ENCODE results near the gene TEX38.
"Not testable (repeated sequence)": the region's sequence is repeated elsewhere in the genome, so short reads cannot be mapped to it uniquely, and the experiment has no call there.

The TEX38 gene

DNA sequence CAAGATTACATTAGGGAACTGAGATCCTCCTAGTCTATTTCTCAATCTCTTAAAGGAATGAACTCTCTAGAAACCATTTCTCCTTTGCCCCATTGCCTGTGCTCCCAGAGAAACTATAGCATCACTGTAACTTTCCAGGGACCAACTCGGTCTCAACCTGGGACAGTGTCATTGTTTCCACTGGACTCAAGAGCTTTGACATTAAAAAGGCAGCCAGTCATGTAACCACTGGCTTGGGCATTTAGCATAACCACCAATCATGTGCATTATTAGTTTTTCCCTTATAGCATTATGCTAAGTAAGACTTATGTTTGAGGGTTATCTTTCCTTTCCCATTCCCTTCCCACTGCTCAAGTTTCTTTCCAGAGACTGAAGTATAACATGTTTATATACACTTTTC lies 18.2 kb downstream of the TEX38 start:
- no peak for DNase-seq

DNA sequence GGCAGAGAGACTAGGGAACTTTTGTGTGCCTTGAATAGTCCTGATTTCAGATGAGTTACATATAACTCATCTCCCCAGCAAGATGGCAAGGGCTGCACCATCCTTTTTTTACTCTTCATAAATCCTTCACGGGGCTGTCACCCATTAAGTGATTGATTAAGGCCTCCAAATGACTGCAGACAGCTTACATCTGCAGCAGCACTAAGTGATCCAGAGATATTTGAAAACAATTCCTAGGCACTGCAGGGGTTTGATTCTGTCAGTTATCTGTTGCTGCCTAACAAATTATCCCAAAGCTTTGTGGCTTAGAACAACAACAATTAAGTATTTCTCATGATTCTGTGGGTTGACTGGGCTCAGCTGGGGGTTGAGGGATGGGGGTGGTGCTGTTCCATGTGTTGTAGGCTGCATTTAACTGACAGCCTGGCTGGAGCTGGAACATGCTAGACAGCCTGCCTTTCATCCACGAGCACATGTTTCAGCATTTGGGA lies 19.3 kb downstream of the TEX38 start:
- no peak for DNase-seq

DNA sequence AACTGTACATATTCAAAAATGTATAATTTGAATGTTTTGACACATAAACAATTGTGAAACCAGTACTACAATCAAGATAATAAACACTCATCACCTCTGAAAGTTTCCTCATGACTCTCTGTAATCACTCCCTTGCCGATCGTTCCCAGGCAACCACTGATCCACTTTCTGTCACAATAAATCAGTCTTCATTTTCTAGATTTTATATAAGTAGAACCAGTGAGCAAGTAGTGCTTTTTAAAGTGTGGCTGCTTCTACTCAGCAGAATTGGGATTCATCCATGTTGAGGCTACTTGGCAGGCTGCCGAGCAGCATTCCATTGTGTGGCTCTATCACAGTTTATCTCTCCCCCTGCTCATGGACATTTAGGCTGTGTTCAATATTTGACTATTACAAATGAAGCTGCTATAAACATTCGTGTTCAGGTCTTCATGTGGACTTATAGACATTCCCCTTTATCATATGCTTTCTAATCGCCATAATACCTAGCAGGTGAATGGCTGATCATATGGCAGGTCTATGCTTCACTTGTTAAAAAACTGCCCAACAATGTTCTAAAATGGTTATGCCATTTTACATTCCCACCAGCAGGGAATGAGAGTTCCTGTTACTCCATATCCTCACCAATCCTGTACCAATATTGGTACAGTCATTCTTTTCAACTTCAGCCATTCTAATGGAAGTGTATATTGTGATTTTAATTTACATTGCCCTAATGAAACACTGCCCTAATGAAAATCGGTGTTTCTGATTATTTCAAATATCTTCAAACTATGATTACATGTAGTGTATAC lies 20.5 kb downstream of the TEX38 start:
- no peak for DNase-seq

GRCh38 chr1:46692811-46693770 lies 21.4 kb downstream of the TEX38 start:
- no peak for DNase-seq

- DNase-seq = not testable (repeated sequence)
These were observed 23.0 kb downstream of the TEX38 start for GRCh38 chr1:46694676-46695075.

DNA sequence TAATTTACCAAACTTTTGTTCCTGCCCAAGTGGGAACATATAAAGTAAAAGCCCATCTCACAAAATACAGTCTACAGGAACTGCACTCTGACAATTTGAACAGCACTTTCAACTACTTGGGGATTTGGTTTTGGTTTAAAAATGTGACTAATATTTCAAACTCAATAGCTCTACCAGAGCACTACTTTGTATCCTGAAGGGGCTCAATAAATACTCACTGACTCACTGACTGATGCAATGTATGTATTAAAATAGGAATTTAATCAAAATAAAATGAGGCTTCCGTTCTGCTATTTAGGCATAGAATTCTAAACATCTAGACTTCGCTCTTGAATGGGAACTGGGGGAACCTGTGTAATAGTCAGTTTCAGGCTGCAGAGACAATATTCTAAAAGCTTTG lies 25.4 kb downstream of the TEX38 start:
- no peak for DNase-seq

- DNase-seq = no peak
These were observed 28.0 kb downstream of the TEX38 start for GRCh38 chr1:46699666-46700065.

- no peak for DNase-seq
These were observed 32.4 kb downstream of the TEX38 start for GRCh38 chr1:46703927-46704641.

GRCh38 chr1:46705408-46705807 lies 33.8 kb downstream of the TEX38 start:
- DNase-seq = no peak

DNA sequence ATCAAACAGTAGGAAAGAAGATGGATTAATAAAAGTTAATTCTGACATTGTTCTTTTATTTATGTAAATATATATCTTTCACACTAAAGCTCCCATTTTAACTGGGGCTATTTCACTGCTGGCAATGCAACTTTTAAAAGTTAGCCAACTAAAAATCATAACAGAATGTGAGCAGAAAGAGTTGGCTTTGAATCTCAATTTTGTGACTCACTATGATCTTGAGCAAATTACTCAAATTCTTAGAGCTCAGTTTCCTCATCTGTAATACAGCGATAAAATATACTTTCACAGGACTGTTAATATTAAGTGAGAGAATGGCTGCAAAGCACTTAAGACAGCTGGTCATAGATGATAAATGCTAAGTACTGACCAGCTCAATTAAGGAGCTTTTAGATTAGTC lies 36.5 kb downstream of the TEX38 start:
- DNase-seq = no peak

DNA sequence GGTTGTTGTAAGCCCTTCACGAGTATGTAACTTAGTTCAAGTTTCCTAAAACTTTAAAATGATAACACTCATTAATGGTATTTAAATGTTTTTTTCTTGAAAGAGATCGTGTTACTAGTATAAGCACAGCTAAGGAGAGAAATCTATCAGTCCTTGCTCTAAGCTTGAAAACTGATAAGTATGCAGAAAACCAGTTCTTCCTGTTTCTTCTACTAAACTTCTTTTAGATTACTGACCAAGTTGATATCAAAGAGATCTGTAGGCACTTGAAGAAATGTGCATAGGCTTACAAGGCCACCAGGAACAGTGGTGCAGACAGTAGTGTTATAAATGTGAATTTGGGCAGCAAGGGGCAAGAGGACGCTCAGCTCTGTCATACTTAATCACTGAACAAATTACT lies 43.3 kb downstream of the TEX38 start:
- DNase-seq = no peak

DNA sequence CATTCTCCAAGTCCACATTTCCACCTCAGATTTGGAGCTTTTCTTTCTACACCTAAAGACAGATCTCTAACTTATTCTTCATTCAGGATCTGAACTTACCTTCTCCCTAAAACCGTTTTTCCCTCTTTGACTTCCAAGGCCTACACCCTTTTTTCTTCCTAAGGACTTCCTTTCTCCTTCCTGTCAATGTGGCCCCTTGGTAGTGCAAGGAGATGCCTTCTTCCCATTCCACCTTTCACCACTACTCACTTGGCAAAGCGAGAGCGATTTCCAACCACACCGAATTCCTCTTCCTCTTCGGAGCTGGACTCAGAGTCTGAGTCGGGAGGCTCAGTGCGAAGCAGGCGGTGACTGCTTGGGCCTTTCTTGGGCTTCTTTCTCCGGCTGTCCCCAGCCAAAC lies 46.0 kb downstream of the TEX38 start:
- DNase-seq = no peak

- no peak for DNase-seq
These were observed 46.7 kb downstream of the TEX38 start for GRCh38 chr1:46718340-46718726.

GRCh38 chr1:46718727-46719622 lies 47.3 kb downstream of the TEX38 start, which contains the start of gene EFCAB14:
TSS of gene EFCAB14 (minus strand) at chr1:46719114. CDS start at chr1:46718087, 1,027 bp downstream.
- DNase-seq = peak; percentile 99

DNA sequence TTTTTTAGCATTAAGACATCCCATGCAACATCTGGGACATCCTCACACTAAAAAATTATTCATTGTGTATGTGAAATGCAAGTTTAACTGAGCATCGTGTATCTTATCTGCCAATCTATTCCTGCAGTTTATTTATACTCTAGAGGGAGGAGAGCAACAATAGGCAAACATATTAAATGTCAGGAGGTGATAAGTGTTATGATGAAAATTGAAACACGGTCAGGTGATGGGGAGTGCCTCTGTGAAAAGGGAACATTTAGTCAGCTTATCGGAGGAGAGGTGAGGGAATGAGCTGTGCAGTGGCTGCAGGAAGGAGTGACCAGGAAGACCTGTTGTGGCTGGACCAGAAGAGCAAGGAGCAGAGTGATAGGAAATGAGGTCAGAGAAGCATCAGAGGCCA lies 48.0 kb downstream of the TEX38 start:
- DNase-seq = no peak

- DNase-seq = not testable (repeated sequence)
These were observed 48.7 kb downstream of the TEX38 start for GRCh38 chr1:46720319-46720718.

GRCh38 chr1:46721204-46721603 lies 49.5 kb downstream of the TEX38 start:
- no peak for DNase-seq

DNA sequence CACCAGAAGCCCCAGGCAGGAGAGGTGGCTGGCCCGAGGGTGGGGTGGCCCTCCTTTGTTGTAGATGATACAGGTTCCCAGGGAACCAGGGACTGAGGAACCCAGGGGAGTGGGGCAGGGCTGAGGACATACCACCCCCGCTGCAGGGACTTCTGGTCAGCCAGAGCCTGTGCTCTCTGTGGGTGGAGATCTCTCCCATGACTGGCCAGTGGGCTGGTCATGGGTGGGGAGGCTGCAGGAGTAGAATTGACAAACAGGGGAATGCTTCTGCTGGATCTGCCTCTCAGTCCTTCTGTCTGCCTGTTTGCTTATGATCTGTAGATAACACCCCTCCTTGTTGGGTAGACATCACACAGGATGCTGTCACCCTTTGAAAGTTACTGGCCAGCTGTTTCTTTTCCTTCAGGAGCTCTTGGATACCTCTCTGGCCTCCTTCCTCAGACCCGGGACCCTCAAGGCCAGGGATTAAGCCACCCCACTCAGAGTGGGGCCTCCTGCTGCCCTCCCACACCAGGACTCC lies 50.1 kb downstream of the TEX38 start:
- no peak for DNase-seq

Measured in CD4-positive, alpha-beta T cell treated with Interleukin-17A for 4 hours (primary cell).